Inflammatory macrophage treated with lipopolysaccharide for 1 hour (primary cell): ENCODE data around the gene ALDH3A1.
A peak's percentile ranks its signal among the peaks of the same experiment; 100 is the strongest.

Experiments
- DNase-seq, 2 donors: peaks; one replicate each; pipeline ENCODE4 v3.0.0-alpha.2; 2020 to 2022

The ALDH3A1 gene

DNA sequence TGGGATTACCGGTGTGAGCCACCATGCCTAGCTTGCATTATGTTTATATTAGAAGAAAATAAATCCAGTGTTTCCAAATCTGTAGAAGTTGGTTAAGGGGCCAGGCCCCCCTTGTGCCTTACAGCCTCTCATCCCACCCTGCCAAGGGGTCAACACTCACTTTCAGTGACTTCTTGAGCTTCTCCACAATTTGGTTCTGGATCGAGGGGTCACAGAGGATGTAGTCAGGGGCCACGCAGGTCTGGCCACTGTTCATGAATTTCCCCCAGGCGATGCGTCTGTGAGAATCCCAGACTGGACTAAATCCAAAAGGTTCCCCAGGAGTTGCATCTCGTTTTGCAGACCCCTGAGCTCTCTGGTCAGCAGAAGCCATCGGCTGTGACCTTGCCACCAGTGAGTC lies 7.2 kb downstream of the ALDH3A1 start:
- DNase-seq, result no peak

DNA sequence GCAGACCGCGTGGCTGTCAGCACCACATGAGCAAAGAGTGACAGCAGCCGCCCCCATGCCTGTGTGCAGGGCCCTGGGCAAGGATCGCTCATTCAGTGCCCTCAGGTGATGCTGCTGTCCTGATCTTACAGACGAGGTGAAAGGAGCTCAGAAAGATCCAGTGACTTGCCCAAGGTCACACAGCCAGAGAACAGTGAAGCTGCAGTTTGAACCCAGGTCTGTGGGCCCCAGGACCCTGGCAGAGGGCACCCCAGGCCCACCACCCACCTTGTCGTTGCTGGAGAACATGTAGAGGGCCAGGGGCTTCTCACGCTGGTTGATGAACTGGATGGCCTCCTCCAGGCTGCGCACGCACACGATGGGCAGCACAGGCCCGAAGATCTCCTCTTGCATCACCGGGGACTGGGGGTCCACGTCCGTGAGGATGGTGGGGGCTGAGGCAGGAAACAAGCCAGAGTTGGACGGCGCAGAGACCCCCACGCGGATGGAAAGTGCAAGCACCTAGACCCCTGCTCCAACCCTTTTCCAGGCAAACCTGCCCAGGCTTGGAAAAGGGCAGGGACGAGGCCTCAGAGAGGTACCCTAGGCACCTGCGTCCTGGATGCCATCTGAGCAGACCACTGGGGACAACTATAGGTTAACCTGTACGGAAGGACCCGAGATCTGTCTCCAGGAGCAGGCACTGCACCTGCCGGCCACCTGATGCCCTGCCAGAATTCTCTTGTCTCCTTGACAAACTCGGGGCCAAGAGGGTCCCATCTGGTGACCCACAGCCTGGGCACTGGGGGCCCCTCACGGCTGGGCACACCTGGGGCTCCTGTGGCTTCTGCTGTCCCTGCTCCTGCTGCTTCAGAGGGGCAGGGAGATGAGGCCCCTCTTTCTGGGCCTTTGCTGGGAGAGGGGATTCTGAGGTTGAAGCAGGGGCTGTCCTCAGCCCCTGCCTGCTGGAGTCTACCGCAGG lies 8.6 kb downstream of the ALDH3A1 start:
- DNase-seq, result no peak

DNA sequence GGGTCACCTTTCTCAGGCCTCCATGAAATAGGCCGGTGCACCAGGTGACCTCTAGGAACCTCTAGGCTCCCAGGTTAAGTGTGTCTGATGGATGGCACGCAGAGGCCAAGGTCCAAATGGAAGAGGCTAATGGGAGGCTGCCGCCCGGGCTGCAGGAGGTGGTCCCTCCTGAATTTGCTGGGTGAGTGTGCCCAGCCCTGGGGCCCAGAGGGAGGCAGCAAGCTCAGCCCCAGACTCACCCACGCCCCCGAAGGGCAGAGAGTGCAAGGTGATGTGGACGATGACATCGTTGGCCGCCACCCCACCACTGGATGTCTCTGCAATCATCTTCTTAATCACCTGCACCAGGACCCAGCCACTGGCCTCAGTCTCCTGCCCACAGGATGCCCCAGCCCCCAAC lies 9.3 kb downstream of the ALDH3A1 start:
- DNase-seq, result no peak

DNA sequence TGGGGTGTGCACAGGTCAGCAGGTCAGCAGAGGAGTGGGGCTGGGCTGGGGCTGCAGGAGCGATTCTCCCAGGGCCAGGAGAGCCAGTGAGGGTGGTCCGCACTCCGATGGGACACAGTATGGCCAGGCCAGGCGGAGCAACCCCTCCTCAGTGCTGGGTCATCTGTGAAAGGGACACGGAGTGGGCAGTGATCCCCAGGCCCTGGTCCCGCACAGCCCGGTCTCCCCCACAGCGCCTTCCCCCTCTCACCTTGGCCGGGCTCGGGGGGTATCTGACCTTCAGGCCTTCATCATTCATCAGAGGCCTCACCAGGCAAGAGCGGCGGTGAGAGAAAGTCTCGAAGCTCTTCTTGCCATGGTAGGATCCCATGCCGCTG lies 10.0 kb downstream of the ALDH3A1 start:
- DNase-seq, result no peak

DNA sequence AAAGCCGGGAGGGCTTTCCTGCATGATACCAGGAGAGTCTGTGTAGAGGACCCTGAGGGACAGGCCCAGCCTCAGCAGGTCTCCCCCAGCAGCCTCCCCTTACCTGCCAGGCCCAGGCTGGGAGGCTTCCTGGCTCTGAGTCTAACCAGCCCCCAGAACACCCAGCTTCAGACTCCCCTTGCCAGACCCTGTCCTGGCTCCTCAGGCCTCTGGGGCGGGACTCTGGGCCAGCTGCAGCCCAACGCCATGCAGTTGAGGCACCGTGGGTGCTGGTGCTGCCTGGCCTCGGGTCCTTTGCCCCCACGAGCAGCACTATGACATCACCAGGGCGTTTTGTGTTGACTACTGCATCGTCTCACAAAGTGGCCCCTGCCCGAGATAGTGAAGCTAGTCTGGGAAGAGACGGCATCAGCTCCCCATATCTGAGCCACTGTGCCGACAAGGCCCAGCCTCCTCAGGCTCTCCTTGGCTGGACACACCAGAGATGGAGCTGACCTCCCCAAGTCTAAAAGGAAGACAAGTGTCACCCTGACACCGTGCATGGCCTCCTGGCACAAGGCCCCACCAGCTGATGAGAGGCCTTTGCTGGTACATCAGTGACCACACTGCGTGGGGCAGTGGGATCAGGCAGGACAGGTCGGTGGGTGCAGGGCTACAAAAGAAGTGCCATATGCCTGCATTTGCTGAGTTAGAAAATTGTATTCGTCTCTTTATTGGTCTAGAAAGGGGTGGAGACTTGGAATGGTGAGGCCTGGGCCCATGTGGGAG lies 10.6 kb downstream of the ALDH3A1 start:
- no peak for DNase-seq

DNA sequence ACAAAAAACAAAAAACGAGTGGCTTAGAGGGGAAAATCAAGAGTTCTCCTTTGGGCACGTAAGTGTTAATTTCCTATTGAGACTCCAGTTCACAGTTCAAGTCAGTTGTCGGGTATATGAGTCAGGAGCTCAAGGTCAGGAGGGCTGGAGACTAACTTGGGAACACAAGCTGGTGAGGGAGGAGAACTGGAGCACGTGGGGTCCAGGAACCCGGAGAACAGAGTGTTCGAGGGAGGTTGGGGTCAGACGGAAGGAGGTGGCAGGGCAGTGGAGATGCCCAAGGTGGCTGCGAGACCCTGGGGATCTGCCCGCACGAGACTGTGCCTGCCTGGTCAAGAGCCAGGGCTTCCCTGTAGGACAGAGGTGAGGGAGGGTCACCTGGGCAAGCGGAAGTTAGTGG lies 12.0 kb downstream of the ALDH3A1 start:
- no peak for DNase-seq

DNA sequence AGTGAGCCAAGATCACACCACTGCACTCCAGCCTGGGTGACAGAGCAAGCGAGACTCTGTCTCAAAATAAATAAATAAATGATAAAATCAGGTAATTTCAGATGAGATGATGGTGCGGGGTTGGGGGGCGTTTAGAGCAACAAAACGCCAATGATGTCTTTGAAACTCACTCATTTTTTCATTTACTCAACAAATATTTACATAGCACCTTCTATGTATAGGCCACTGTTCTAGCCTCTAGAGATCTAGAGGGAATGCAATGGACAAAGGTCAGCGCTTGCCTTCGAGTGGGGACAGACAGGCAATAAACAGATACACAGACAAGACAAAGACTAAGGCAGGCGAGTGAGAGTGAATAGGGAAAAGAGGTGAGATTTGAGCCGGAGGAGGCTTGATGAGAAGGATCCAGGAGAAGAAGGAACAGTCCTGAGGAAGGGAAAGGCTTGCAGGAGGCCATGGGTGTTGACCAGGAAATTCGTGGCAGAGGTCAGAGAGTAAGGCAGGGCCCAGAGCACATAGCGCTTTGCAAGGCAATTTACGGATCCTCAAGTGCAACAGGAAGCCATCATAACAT lies 14.1 kb downstream of the ALDH3A1 start:
- DNase-seq, result no peak

DNA sequence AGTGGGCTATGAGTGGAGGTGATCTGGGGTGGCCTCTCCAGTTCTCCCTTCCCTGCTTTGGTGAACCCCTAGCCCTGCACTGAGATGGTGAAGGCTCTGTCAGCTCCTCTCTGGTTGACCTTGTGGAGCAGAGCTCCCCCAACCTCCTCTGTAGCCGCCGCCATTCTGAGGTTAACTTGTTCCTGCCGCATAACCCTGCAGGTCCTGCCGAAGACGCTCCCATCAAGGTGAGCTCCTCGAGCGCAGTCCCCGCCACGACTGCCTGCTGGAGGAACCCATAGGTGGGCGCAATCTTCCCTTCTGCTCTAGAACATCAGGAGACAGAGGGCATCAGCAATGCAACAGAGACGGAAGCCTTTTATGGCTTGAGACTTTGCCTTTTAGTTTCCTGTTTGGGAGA lies 16.5 kb downstream of the ALDH3A1 start:
- no peak for DNase-seq

DNA sequence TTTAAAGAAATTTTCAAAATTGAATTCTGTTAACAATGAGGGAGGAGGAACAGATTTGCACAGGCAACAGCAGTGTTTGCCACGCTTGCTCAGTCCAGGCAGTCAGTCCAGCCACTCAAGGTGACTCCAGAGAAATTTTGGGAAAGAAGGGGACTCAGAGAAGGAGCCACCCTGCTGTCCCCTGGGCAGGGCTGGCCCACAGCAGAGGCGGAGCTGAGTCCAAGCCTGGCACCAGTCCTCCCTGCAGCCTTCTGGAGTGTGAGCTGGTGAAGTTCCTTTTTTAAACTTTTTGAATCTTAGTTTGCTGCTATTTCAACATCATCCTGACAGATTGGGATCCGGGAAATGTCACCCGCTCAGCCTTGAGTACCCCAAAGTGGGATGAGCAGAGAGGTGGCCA lies 17.3 kb downstream of the ALDH3A1 start:
- DNase-seq, result peak; percentile 47 to 48

DNA sequence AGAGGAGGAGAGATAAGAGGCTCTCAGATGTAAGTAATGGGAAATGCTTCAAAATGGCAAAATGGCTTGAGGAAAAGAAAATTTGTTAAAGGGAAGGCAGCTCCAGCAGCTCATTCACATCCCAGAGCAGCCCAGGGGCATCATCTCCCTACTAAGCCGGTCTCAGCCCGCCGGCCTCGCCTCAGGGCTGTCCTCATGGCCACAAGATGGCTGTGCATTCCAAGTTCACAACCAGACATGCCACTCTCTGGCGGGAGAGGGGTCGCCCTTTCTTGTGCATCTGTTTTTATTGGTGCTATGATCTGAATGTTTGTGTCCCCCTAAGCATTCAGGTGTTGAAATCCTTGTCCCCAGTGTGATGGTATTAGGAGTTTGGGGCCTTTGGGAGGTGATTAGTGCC lies 18.2 kb downstream of the ALDH3A1 start:
- no peak for DNase-seq

DNA sequence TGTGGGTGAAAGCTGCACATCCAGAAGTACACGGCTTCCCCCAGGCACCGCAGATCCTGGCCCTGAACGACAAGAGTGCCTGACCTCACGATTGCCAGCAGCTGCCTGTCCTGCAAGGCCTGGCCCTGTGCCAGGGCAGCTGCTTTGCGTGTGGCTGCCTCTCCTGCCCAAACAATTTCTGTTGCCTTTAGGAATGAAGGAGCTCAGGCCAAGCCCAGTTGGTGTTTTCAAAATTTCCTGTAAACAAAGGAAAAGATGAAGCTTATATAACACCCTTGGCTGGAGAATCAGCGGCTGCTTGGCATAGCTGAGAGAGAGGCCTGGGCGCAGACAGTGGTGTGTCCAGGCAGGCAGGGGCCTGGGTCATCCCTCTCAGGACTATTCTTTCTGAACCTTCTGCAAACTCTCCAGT lies 20.0 kb downstream of the ALDH3A1 start:
- DNase-seq, result peak; percentile 46 to 49

DNA sequence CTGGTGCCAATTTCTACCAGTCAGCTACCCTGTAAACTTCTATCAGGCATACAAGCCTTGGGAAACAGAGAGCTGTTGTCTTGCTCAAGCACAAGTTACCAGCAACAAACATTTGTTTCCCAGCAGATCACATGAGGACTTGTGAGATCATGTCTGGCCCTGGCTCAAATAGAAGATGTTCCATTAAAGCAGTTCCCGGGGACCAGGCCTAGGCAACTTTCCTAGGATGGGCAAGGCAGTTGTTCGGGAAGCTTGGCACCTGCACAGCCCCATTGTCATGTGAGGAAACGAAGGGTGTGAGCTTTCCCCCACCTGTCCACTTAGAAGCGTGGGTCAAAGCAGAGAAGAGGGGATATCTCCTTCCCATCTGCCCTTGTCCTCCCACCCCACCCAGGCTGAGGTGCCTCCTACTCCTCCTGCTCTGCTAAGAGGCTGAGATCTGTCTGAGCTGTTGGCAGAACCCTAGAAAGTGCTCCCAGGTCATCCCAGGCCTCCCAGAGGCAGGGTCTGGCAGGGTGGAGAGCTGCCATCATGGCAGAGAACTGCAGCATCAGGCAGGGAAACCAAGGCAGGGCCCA lies 20.5 kb downstream of the ALDH3A1 start:
- peak; percentile 81 to 94 for DNase-seq

DNA sequence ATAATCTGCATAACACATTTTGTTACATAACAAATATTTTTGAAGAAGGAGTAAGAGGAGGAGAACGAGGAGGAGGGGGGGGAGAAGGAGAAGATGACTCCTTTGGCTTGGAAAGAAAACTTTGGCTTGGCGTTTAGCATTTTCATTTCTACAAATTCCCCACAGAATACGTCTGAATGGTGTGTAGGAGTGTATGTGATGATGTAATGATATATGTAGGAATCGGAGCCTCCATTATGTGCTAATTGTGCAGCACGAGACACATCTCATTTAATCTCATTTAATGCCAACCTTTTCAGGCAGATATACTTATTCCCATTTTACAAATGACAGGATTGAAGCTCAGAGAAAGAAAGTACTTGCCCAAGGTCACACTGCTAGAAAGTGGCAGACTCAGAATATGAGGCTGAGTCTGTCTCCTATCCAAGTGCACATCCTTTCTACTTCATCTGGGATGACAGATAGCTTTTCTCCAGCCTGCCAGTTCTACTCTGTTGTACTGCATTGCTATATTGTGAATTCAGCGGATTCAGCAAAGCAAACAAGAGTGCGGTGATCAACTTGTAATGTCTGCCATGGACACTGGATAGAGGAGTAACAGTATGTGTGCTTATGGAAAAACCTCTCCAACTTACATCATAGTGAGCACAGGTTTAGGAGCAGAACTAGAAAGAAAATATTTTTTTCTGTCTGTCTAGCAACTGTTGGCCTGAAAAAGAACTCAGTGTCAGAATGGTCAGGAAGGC lies 21.3 kb downstream of the ALDH3A1 start:
- peak; percentile 91 to 96 for DNase-seq

DNA sequence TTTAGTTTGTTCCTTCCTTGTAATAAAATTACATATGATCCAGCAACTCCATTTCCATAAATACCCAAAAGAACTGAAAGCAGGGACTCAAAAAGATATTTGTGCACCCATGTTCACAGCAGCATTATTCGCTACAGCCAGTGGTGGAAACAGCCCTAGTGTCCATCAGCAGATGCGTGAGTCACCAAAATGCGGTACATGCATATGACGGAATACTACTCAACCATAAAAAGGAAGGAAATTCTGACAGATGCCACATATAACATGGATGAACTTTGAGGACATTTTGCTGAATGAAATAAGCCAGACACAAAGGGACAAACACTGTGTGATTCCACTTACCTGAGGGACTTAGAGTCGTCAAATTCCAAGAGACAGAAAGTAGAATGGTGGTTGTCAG lies 22.6 kb downstream of the ALDH3A1 start:
- DNase-seq, result peak; percentile 81 to 89

DNA sequence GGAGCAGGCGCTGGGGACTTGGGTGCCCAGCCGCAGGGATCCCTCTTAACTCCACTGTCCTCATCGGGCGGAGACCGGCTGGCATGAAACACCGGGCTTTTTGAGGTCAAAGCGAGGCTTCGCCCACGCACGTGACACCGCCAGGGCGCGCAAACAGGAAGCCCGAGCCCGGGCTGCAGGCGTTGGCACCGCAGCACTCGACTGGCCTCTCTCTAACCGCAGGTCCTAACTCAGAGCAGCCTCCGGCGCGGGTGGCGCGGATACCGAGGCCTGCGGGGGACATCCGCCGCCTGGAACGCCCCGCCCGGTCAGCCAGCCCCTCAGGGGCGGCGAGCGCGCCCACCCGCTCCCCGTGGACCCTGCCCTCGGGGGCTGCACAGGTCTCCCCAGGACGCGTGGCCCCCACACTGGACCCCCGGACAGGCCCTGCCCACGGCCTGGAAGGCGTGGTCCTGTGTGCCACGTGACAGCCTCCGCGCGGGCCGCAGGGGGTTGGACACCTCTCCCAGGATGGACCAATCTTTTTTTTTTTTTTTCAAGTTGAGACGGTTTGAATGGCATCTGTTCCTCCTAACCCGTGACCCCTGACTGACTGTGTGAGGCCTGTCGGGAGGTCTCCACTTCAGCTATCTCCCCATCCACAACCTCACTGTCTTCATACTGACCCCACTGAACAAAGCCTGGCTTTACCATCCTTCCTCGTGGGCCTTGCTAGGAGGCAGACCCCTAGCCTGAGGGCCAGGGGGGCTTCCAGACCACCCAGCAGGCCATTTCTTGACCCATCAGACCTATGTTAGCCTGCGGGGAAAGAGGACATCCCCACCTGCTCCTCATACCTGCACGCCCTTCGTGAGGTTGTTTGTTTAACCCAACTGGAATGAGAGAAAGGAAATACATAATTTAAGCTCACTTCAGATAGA lies 23.3 kb downstream of the ALDH3A1 start:
- peak; percentile 96 for DNase-seq

DNA sequence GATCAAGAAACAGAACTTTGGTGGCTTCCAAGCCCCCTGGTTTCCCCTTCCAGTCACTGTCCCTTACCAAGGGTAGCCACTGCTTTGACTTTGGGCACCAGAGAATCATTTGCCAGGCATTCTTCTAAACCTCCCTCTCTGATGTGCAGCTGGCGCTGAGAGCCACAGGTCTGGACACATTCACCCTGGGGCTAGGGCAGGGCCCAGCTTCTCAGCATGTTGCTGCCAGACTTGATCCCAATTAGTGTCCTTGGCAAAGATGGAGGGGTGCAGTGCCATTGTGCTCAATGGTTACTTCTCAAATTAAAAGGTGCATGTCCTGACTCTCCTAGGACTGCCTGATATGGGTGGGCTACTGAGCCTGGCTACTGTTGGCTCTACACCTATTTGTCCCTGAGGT lies 24.1 kb downstream of the ALDH3A1 start:
- no peak for DNase-seq

DNA sequence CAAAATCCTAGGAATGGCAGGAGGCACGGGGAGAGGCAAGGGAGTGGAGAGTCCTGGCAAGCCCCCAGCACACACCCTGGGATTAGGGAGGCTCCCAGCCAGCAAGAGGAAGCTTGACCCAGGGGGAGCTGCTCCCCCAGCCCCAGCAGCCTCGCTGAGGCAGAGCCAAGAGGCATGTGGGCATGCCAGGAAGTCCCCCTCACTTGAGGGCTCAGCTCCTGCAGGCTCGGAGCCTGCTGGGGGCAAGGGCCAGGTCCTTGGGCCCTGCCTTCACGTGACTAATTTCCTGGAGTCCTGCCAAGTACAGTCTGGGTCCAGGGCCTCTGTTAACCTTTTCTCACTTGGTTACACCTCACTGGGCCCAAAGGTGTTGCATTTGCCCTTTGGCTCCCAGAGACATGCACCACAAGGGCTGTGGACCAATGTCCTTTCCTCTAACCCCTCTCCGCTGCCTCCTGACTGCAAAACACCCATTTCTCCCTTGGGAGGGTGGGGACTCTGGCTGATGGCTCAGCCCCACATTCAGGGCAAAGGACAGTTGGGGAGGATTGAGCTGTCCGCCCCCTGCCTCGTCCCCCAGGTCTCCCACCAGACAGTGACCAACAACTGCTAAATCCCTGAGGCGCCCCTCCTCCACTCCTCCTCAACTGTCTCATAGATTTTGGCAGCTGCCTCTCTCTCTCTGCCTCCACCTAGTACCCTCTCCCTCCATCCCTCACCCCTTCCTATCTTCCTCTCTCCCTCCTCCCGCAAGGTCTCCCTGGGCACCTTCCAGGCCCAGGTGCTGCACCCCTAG lies 27.3 kb downstream of the ALDH3A1 start:
- DNase-seq, result no peak

DNA sequence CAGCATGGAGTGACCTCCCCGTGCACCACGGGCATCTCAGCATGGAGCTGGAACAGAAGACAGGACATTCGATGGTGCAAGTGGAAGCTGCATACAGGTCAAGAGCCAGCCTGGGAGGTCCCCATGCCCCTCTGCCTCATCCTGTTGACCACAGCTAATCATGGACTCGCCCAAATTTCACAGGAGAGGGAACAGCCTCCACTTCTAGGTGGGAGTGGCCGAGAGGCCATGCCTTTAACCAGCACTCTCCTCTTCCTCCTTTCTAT lies 28.0 kb downstream of the ALDH3A1 start:
- DNase-seq, result peak; percentile 46 to 50

DNA sequence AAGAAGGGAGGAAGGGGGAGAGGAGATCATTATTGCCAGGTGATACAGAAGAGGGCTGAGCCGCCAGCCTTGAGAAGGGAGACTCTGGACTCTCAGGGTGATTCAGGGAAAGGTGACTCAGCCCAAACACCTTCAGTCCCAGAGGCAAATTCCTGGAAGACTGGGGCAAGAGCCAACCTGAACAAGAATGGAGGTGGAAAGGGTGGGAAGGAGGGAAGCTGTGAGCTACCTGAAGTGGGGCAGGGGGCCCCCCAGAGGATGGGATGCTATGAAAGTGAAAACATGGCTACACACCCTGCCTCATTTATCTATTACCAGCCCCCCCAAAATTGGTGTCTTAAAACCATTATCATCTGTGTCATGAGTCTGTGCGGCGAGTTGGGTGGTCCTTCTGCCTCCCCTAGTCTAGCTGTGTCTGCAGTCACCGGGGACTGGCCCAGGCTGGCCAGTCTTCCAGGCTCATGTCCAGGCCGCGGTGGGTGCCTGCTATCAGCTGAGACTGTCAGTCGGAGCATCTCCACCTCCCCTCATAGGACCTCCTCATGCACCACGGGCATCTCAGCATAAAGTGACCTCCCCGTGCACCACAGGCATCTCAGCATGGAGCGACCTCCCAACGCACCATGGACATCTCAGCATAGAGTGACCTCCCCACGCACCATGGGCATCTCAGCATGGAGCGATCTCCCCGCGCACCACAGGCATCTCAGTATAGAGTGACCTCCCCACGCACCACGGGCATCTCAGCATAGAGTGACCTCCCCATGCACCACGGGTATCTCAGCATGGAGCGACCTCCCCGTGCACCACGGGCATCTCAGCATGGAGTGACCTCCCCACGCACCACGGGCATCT lies 28.5 kb downstream of the ALDH3A1 start:
- DNase-seq, result no peak
